Panc1 (cell line): ENCODE data around the gene GCH1.

Experiments used
- POLR2AphosphoS5 ChIP-seq: IDR thresholded peaks from 2 replicates; pipeline ENCODE4 v1.6.1; 2012; ENCODE audit warnings: mild to moderate bottlenecking, low read depth, low read length, moderate library complexity
- SIN3A ChIP-seq: IDR thresholded peaks from 2 replicates; pipeline ENCODE4 v1.6.1; 2012; ENCODE audit warnings: low read depth, mild to moderate bottlenecking, low read length, moderate library complexity, borderline replicate concordance; ENCODE audit not compliant: insufficient read depth
- TF ChIP-seq, protein P1 (sequence below): fragments of 450-650 bp; IDR thresholded peaks from 2 replicates; pipeline ENCODE4 v1.5.1; 2017; ENCODE audit warnings: mild to moderate bottlenecking
- TF ChIP-seq, protein P2 (sequence below), 2 experiments: IDR thresholded peaks; 2 replicates each; pipeline ENCODE4 v1.6.1; 2011 to 2012; ENCODE audit warnings: low read depth in 2 of 2, control low read depth in 1 of 2, low read length in 1 of 2, mild to moderate bottlenecking in 1 of 2, moderate library complexity in 1 of 2; ENCODE audit not compliant: insufficient read depth in 1 of 2

DNA sequence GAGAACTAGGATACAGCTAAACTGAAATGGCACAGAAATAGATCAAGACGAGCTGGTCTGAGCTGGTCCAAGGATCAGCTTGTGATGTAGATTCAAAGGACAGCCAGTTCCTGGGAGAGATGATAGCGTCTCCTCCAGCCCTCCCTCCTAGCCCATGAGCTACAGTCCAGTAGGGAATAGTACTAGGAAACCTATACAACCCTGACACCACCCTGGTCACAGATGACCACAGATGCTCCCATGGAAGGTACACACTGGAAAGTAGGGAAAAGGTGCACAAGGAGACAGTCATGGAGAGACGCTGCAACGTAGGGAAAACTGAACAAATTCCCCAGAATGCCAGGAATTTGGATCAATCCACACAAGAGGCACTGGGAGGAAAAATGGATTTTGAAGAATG, 6.9 kb downstream of the GCH1 start:
- TF ChIP-seq, protein P1, sequence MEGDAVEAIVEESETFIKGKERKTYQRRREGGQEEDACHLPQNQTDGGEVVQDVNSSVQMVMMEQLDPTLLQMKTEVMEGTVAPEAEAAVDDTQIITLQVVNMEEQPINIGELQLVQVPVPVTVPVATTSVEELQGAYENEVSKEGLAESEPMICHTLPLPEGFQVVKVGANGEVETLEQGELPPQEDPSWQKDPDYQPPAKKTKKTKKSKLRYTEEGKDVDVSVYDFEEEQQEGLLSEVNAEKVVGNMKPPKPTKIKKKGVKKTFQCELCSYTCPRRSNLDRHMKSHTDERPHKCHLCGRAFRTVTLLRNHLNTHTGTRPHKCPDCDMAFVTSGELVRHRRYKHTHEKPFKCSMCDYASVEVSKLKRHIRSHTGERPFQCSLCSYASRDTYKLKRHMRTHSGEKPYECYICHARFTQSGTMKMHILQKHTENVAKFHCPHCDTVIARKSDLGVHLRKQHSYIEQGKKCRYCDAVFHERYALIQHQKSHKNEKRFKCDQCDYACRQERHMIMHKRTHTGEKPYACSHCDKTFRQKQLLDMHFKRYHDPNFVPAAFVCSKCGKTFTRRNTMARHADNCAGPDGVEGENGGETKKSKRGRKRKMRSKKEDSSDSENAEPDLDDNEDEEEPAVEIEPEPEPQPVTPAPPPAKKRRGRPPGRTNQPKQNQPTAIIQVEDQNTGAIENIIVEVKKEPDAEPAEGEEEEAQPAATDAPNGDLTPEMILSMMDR: no peak
- no peak for TF ChIP-seq SIN3A
- TF ChIP-seq POLR2AphosphoS5: no peak
- TF ChIP-seq, protein P2, sequence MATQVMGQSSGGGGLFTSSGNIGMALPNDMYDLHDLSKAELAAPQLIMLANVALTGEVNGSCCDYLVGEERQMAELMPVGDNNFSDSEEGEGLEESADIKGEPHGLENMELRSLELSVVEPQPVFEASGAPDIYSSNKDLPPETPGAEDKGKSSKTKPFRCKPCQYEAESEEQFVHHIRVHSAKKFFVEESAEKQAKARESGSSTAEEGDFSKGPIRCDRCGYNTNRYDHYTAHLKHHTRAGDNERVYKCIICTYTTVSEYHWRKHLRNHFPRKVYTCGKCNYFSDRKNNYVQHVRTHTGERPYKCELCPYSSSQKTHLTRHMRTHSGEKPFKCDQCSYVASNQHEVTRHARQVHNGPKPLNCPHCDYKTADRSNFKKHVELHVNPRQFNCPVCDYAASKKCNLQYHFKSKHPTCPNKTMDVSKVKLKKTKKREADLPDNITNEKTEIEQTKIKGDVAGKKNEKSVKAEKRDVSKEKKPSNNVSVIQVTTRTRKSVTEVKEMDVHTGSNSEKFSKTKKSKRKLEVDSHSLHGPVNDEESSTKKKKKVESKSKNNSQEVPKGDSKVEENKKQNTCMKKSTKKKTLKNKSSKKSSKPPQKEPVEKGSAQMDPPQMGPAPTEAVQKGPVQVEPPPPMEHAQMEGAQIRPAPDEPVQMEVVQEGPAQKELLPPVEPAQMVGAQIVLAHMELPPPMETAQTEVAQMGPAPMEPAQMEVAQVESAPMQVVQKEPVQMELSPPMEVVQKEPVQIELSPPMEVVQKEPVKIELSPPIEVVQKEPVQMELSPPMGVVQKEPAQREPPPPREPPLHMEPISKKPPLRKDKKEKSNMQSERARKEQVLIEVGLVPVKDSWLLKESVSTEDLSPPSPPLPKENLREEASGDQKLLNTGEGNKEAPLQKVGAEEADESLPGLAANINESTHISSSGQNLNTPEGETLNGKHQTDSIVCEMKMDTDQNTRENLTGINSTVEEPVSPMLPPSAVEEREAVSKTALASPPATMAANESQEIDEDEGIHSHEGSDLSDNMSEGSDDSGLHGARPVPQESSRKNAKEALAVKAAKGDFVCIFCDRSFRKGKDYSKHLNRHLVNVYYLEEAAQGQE (IDR thresholded peaks at IDR 0.05; ENCODE audit: insufficient read depth in 1 of 2, low read depth in 2 of 2, low read length in 1 of 2): no peak
